GM12872 (cell line): ENCODE measurements around the gene UBQLN3.

ENCODE experiments used
- TF ChIP-seq, protein P1 (sequence below): IDR thresholded peaks from 3 replicates; pipeline ENCODE4 v1.5.1; 2011; ENCODE audit warnings: low read depth, mild to moderate bottlenecking, low read length, moderate library complexity; ENCODE audit not compliant: insufficient read depth

Gene UBQLN3

DNA sequence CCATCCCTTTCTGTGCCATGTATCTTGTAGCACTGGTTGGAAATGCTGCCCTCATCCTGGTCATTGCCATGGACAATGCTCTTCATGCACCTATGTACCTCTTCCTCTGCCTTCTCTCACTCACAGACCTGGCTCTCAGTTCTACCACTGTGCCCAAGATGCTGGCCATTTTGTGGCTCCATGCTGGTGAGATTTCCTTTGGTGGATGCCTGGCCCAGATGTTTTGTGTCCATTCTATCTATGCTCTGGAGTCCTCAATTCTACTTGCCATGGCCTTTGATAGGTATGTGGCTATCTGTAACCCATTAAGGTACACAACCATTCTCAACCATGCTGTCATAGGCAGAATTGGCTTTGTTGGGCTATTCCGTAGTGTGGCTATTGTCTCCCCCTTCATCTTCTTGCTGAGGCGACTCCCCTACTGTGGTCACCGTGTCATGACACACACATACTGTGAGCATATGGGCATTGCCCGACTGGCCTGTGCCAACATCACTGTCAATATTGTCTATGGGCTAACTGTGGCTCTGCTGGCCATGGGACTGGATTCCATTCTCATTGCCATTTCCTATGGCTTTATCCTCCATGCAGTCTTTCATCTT, 20.9 kb downstream of the UBQLN3 start:
- TF ChIP-seq, protein P1, sequence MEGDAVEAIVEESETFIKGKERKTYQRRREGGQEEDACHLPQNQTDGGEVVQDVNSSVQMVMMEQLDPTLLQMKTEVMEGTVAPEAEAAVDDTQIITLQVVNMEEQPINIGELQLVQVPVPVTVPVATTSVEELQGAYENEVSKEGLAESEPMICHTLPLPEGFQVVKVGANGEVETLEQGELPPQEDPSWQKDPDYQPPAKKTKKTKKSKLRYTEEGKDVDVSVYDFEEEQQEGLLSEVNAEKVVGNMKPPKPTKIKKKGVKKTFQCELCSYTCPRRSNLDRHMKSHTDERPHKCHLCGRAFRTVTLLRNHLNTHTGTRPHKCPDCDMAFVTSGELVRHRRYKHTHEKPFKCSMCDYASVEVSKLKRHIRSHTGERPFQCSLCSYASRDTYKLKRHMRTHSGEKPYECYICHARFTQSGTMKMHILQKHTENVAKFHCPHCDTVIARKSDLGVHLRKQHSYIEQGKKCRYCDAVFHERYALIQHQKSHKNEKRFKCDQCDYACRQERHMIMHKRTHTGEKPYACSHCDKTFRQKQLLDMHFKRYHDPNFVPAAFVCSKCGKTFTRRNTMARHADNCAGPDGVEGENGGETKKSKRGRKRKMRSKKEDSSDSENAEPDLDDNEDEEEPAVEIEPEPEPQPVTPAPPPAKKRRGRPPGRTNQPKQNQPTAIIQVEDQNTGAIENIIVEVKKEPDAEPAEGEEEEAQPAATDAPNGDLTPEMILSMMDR: no peak

DNA sequence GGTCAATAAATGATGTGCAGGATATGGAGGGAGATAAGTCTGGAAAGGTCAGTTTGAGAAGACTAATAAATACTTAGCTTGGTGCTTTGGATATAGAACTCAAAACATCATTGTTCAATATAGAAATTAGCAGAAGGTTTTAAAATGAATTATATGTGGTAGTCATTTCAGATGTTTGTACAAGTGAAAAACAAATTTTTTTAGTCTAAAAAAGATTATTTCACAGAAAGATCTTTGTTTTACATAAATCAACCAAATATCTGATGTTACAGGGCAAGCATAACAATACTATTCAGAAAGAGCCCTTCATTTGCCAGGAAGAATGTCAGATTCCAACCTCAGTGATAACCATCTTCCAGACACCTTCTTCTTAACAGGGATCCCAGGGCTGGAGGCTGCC, 21.4 kb downstream of the UBQLN3 start, which contains the start of gene OR52D1:
OR52D1 (plus strand) TSS at position 301 of the 400 bp plus-strand sequence; CDS start at position 323, 22 bp downstream.
- TF ChIP-seq, protein P1: no peak

DNA sequence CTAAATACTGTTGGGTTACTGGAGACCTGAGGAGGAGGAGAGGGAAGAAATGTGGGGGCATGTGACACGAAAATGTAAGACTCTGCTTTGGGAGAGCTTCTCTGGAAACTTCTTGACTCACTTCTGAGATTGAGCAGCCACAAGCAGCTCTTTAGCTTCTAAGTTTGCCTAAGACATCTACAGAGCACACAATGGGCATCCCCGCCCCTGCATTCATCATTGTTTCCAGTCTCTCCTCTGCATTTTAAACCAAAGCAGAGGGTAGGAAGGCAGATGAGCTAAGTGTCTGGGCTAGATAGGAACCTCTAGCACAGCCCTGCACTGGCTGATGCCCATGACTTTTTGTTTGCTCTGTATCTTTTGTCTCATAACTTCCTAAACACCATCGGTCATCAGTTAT, 23.3 kb downstream of the UBQLN3 start:
- TF ChIP-seq, protein P1: no peak

DNA sequence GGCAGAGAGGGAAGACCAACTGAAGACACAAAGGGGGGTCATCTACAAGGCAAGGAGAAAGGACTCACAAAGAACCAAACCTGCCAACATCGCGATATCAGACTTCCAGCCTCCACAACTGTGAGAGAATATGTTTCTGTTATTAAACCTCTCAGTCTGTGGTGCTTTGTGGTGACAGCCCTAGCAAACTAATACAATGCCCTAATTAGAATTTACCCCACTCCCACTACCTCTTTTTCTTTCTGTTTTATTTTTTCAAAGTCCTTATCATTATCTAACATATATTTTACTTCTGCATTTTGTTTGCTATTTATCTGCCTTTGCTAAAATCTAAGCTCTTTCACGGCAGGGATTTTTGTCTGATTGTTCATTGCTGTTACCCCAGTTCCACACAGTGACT, 23.8 kb downstream of the UBQLN3 start:
- TF ChIP-seq, protein P1: no peak

DNA sequence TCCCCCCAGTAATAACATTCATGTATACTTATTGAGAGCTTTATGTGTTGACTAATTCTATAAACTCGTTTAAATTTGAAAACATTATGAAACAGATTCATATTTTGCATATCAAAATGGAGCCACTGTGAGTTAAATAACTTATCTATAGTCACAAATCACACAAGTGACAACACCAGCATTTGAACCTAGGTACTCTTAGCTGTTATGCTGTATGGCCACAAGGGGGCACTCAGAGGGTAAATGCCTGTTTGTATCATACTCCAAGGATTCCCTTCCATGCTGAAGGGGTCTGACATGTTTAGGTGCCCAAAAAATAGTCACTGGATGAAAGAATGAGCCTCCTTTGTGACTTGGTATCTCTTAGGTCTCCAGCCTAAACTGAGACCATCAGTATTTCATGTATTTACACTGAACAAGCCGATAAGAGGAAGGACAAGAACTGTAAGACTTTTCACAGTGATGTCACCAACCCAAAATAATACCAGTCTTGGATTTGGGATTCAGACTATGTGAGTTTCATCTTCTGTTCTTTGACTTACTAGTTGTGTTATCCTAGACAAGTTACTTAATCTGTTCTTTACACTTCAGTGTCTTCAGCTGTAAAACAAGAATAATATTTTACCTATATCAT, 33.5 kb downstream of the UBQLN3 start:
- TF ChIP-seq, protein P1: peak; percentile 82

DNA sequence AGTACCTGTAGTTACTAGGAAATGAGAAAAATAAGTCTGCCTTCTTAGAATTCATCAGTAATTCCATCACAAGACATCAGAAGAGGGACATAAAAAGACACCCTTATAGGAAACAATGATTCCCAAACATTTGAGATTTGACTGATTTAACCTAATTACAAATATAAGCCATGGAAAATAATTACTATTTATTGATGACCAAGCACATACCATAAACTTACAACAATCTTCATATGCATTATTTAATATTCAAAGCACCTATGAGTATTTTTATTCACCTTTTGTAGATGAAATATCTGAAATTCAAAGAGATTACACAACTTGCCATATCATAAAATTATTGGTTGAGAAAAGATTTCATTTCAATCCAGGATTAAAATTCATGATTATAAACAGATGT, 35.8 kb downstream of the UBQLN3 start:
- TF ChIP-seq, protein P1: no peak

DNA sequence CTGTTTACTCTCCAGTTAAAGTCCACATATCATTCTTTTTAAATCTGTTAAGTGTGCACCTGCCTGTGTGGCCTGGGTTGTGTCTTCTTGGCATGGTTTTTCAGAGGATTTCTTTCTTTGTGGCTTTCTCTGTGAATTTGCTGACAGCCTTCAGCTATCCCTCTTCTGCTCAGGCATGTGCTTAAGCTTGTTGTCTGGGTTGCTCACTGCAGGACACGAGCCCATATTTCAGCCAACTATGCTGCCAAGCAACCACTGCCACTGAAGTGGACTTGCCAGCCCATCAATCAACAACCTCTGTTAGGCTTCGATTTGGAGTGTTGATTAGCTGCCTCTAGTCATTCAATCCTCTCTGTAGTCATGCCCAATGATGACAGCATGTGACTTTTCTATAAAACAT, 42.2 kb downstream of the UBQLN3 start:
- TF ChIP-seq, protein P1: no peak
